LoVo (cell line): ENCODE data around the gene OR2T8.

Experiments
- DNase-seq: peaks from one replicate; pipeline ENCODE4 v3.0.0-alpha.2; 2016; ENCODE audit warnings: low spot score

The OR2T8 gene, protein sequence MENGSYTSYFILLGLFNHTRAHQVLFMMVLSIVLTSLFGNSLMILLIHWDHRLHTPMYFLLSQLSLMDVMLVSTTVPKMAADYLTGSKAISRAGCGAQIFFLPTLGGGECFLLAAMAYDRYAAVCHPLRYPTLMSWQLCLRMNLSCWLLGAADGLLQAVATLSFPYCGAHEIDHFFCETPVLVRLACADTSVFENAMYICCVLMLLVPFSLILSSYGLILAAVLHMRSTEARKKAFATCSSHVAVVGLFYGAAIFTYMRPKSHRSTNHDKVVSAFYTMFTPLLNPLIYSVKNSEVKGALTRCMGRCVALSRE

DNA sequence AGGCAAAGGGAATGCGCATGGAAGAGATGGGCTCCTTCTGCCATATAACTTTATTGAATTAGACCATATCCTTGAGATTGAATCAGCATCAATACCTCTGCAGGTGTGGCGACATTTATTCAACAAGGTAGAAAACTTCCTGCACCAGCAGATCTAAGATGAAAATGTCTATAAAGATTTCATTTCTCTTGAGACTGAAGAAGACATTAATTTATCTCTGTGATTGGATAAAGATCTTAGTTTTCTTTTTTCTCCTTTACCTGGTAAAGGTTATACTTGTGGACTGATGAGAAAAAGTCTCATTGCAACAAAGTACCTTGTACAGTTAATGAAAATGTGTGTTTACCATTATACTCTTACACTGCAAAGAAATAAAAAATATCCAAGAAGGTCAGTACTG is at the start of gene OR2T8:
OR2T8 (plus strand) TSS at position 301 of the 400 bp plus-strand sequence. CDS start 766 bp downstream, outside the sequence.
- DNase-seq = no peak

DNA sequence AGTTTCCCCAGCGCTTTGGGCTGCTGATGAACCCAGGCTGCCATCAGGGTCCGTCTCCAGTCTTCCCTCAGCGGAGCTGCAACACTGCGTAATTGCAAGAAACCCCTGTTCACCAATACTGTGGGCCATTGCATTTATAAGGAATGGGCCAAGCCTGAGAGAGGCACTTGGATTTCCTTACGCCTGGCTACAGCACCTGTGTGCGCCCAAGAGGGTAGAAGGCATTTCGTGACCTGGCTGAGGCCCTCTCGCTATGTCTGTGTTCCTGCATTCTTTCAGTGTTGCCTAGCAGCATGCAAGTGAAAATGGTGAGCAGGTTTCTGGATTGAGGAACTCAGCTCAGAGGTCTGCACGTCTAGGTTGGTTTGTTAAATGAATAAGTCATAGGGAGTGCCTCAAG is 36.7 kb upstream of the OR2T8 start:
- no peak for DNase-seq

GRCh38 chr1:247884797-247885413 is 35.1 kb upstream of the OR2T8 start:
- no peak for DNase-seq

- no peak for DNase-seq
Measured at GRCh38 chr1:247895163-247895637, 24.9 kb upstream of the OR2T8 start, which contains the start of gene OR2W3. Gene OR2W3 (plus strand): TSS chr1:247895587. CDS start chr1:247895587, 0 bp downstream.

- DNase-seq = no peak
Measured at GRCh38 chr1:247895976-247896375, 24.1 kb upstream of the OR2T8 start.

- no peak for DNase-seq
Measured at GRCh38 chr1:247904122-247904521, 15.9 kb upstream of the OR2T8 start.

DNA sequence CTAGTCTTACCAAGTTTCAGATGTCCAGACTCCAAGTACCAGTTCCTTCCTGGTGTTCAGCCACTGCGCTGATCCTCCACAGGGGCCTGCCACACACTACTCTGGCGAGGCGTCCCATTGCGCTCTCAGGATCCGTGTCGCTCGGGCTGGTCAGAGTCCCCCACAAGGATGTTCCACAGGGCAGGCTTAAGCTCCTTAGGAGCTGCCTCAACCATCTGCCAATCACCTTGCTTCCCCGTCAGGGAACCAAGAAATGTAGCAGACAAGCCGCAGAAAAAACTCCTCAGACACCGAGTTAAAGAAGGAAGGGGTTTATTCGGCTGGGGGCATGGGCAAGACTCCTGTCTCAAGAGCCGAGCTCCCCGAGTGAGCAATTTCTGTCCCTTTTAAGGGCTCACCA is 14.9 kb upstream of the OR2T8 start:
- DNase-seq = no peak

DNA sequence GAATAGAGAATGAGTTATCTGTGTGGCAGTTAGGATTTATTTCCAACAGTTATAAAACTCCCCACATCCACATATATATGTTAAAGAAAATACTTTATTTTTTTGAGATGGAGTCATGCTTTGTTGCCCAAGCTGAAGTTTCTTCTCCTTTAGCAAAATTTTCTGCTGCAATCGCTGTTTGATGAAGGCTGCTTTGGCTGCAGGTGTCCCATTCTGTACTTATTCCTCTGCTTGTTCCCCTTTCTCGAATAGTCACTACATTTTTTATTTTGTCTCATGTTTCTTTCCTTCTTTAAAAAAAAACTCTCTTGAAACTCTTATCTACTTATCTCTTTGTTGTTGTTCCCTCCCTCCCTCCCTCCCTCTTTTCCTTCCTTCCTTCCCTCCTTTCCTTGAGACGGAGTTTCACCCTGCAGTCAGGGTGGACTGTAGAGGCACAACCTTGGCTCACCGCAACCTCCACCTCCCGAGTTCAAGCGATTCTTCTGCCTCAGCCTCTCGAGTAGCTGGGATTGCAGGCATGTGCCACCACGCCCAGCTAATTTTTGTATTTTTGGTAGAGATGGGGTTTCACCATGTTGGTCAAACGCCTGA is 14.0 kb upstream of the OR2T8 start:
- no peak for DNase-seq

DNA sequence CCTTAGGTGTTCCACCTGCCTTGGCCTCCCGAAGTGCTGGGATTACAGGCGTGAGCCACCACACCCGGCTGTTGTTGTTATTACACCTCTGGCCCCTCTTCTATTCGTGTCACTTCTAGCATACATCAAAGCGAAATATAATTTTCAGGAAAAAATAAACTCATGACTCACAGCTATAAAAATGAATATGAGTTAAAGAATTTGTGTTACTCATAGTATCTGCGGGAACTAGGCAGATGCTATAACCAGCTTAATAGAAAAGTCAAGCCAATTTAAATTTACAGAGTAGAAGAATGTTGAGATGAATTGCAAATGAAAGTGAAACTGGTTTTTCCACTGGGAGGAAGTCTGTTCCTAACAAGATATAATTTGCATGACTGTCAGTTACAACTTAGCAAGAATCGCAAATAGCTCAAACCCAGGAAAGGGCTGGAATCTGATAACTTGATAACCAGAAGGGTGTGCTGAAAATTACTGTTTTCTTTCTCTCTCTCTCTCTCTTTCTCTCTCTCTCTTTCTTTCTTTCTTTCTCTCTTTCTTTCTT is 13.5 kb upstream of the OR2T8 start:
- DNase-seq = peak; percentile 87

GRCh38 chr1:247908766-247909165 is 11.3 kb upstream of the OR2T8 start:
- no peak for DNase-seq

DNA sequence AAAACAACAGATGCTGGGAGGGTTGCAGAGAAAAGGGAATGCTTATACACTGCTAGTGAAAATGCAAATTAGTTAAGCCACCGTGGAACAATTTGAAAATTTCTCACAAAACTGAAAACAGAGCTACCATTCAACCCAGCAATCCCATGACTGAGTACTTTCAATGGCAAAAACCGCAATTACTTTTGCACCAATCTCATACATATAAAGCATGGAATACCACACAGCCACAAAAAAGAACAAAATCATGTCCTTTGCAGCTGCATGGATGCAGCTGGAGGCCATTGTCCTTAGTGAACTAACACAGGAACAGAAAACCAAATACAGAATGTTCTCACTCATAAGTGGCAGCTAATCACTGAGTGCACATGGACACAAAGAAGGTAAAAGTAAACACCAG is 6.3 kb upstream of the OR2T8 start:
- no peak for DNase-seq

DNA sequence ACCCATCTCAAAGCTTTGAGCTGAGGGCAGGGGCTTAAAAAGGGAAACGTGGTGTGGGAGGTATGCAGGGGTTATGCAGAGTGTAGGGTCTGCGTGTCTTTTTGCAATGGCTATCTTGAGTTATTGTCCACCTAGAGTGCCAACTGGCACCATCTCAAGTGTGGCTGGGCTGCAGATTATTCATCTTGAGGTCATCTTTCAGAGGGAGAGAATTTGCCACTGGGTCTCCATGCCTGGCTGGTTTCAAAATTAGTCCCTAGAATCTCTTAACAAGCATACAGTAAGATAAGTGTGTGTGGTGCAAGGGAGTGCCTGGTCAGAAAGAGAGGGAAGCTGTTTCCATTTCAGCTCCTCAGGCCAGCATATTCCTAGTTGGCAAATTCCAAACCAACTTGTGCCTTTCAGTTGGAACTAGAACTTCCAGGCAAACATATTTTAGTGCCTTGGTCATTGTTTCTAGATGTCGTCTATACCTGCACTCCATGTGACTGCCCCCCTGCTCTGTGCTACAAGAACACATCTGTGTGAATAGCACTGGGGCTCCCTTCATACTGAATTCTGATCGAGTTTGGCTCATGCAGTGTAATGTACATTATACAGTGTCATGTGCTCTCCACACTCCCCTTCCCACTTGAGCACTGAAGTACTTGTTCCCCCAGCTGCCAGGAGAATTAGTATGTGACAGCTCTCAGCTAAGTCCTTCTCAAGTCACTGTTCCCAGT is 5.0 kb upstream of the OR2T8 start:
- DNase-seq = no peak

GRCh38 chr1:247923941-247924340 is 3.9 kb downstream of the OR2T8 start:
- no peak for DNase-seq

DNA sequence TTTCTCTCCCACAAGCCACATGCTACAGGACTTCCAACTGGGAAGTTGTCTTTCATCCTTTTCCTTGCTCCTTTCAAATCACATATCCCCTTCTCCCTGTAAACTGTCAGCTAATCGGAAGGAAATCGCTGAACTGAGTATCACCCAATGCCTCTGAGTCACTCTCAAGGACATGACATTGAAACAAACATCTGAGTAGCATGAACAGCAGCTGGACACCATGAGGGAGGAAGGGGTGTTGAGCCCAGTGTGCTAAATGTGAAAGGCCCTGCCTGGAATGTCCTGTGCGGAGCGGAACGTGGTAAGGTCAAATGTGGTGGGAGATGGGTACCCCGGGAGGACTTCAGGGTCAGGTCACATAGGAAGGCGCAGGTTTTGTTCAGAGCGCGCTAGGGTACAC is 4.8 kb downstream of the OR2T8 start, which contains the start of gene OR2AJ1:
OR2AJ1 (plus strand) TSS at position 22 of the 400 bp plus-strand sequence. CDS start 8,880 bp downstream, outside the sequence.
- no peak for DNase-seq

- DNase-seq = no peak
Measured at GRCh38 chr1:247933989-247934388, 13.9 kb downstream of the OR2T8 start.

DNA sequence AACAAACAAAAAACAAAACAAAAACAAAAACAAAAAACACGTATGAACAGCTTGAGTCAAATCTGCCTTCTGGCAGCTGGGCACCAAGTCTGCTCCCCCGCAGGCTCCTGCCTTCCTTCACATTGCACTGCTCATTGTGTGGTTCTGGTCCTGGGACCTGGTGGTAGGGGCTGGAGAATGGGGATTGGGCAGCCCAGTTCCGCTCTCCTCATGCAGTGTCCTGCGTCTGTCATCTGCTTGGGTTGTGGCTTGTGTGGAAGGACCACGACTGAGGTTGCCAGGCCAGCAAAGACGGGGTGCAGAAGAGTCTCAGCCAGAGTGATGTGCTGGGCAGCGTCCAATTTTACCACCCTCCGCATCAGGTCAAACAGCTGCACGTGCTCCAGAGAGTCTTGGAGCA is 15.7 kb downstream of the OR2T8 start:
- DNase-seq = no peak

DNA sequence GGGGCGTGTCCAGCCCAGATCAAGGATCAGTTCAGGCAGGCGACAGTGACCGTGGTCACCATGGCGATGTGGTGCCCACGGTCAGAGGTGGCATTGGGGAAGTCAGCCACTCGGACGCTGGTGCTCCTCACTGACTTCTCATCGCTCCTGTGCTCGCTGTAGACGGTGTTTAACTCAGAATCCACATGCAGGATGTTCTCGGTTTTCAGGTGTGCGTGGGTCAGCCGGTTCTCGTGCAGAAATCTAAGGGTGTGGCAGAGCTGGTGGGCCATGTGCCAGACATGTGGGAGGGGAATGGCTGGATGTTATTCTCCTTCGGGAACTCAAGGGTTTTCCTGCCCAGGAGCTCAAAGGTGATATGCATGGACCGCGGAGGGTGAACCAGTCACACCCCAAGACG is 16.4 kb downstream of the OR2T8 start:
- no peak for DNase-seq

DNA sequence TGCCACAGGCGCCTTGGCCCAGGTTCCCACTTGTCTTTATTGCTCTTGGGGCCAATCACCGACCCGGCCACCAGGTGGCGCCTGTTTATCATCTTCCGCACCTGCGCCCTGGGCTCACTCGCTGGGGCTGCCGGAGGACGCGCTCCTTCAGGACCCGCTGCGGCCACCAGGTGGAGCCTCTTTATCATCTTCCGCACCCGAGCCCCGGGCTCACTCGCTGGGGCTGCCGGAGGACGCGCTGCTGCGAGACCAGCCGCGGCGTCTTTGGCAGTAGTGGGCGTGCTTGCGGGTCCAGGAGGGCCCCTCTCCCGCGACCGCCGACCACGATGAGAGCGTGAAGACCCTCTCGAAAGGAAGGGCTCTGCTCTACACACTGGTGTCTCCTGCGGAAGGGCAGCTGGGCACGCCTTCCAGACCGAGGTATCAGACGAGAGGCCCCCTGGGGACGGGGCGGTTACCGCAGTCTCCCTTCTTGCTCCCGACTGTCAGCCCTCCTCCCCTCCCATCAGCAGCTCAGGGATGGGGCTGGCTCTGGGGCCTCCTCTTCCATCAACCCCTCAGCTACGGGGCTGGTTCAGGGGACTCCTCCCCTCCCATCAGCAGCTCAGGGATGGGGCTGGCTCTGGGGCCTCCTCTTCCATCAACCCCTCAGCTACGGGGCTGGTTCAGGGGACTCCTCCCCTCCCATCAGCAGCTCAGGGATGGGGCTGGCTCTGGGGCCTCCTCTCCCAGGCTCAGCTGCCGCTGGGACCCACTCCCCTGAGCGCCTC is 17.1 kb downstream of the OR2T8 start:
- peak; percentile 68 for DNase-seq

- no peak for DNase-seq
Measured at GRCh38 chr1:247942624-247943023, 22.6 kb downstream of the OR2T8 start.

- DNase-seq = no peak
Measured at GRCh38 chr1:247948558-247948957, 28.5 kb downstream of the OR2T8 start, which contains the start of gene OR2L8. Gene OR2L8 (plus strand): TSS chr1:247948858. CDS start chr1:247948858, 0 bp downstream.

- no peak for DNase-seq
Measured at GRCh38 chr1:247953408-247953807, 33.4 kb downstream of the OR2T8 start.
